ENCODE measurements around the gene NET1.

NET1 gene

DNA sequence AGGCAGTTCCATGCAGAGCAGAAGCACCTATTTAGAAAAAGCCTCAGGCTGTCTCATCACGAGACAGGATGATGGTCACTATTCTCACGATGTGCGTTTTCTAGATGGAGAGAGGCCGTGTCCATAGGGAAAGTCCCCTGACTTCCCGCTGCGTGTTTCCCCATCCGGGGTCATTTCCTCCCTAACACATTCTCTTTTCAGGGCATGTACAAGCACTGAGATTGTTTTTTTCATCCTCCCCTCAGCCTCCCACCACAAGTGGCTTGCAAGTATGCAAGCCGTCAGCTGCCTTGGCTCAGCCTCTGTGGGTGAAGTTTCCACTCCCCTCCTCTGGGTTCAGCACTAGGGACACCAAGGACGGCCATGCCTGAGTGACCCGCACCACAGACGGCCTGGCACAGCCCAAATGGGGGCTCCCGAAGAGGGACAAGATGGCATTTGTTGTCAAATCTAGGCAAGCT is 89.7 kb downstream of the NET1 start:
- TF ChIP-seq, protein P1, sequence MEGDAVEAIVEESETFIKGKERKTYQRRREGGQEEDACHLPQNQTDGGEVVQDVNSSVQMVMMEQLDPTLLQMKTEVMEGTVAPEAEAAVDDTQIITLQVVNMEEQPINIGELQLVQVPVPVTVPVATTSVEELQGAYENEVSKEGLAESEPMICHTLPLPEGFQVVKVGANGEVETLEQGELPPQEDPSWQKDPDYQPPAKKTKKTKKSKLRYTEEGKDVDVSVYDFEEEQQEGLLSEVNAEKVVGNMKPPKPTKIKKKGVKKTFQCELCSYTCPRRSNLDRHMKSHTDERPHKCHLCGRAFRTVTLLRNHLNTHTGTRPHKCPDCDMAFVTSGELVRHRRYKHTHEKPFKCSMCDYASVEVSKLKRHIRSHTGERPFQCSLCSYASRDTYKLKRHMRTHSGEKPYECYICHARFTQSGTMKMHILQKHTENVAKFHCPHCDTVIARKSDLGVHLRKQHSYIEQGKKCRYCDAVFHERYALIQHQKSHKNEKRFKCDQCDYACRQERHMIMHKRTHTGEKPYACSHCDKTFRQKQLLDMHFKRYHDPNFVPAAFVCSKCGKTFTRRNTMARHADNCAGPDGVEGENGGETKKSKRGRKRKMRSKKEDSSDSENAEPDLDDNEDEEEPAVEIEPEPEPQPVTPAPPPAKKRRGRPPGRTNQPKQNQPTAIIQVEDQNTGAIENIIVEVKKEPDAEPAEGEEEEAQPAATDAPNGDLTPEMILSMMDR (IDR thresholded peaks at IDR 0.05; ENCODE audit: control extremely low read depth, extremely low read depth, low read depth, missing control alignments), result no peak
- no peak for DNase-seq (ENCODE audit: extremely low spot score)
- ChIA-PET POLR2A (no interaction called here), CTCF (interaction anchor here (1.2 to 1.4 kb wide), 3 partner anchors 9 to 128 kb away, joined by 3 to 4 read pairs (median 3); no protein-coding TSS in a partner anchor)

DNA sequence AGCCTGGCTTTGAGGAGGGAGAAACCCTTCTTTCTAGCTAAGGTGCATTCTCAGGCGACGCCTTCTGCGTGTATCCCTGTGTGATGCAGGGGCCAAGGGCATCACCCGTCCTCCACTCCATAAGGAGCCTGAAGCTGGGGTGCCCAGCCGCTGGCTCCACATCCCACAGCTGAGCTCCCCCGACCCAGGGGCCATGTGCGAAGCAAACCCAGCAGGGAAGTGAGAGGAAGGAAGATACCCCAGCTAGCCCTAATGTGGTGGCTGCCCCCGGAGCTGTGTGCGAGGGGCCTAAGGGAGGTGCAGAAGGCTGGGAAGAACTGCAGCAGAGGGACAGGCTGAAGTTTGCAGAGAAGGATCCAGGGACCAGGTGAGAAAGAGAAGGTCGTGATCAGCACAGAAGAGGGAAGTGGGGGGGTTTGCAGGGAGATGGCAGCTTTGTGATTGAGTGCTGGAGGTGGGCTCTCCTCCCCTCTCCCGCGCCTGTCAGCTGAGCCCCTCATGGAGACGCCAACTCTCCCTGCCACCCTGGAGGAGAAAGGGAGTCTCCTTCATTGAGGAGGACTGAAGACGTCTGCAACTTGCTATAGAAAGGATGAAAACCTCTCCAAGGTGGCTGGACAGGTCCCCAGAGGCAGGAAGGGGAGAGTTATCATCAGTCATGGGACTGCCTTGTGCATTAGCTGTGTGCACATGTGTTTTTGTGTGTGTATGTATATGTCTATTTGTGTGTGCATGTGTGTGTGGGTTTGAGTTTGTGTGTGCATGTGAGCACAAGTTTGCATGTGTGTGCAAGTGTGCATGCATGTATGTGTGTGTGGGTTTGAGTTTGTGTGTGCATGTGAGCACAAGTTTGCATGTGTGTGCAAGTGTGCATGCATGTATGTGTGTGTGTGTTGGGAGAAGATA is 90.5 kb downstream of the NET1 start:
- ChIA-PET CTCF (interaction anchor here (1.2 kb wide), 1 partner anchor 120 kb away, joined by 4 read pairs; no protein-coding TSS in a partner anchor), POLR2A (no interaction called here)
- no peak for DNase-seq (ENCODE audit: extremely low spot score)
- TF ChIP-seq, protein P1 (IDR thresholded peaks at IDR 0.05; ENCODE audit: control extremely low read depth, extremely low read depth, low read depth, missing control alignments), result no peak

DNA sequence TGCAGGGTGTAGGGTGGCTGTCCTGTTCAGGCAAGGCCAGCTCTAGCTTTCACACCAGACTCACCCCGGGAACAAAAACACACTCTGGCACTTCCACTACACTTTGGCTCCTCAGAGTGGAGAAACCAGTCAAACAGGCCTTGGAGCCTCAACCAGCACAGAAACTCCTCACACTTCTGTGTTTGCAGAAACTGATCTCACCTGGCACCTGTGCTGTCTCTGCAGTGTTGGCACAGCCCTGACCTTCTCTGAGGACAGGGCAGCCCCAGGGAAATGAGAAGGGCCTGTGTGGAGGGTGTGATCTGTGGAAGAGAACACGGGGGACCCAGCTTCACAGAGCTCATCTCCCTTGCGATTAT is 91.1 kb downstream of the NET1 start:
- POLR2A ChIA-PET, result no interaction called here
- CTCF ChIA-PET, result no interaction called here
- DNase-seq (ENCODE audit: extremely low spot score), result no peak
- TF ChIP-seq, protein P1 (IDR thresholded peaks at IDR 0.05; ENCODE audit: control extremely low read depth, extremely low read depth, low read depth, missing control alignments), result no peak

DNA sequence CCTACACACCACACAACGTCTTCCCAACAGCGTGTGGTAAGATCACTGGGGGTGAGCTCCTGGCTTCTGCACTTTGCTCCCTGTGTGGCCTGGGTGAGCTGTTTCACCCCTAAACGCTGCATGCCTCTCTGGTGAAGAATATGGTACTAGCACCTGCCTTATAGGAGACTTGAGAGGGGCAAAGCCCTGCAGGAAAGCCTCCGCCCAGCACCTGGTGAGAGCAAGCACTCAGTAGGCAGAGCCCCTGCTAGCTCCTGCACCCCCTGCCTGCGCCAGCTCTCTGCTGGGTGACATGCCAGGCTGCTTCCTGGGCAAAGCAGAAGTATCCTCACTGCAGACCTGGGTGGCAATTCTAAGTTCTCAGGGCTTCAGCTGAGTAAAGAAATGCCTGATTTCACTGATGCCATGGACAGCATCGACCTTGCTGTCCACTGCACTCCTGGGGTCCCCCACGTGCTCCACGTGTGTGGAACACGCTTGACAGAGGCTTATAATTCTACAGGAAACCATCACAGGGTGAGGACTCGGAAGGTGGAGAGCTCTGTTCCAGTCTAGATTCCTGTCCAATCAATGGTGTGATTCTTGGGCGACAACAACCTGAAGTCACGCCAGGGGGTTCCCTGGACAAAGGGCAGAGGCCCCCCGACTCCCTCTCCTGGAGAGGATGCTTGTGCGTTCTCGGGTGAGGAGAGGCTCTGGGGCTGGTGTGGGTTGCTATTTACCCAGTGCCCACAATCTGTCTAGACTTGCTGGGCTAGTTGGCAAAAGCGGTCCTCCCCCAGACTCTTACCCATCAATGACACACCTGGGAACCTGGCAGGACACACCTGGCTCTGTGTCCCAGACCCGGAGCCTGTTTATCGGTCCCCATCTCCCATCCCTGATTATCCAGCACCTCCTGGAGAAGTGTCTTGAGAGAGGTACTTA is 92.1 kb downstream of the NET1 start:
- DNase-seq (ENCODE audit: extremely low spot score), result no peak
- ChIA-PET POLR2A (no interaction called here), CTCF (no interaction called here)
- TF ChIP-seq, protein P1 (IDR thresholded peaks at IDR 0.05; ENCODE audit: control extremely low read depth, extremely low read depth, low read depth, missing control alignments), result no peak

DNA sequence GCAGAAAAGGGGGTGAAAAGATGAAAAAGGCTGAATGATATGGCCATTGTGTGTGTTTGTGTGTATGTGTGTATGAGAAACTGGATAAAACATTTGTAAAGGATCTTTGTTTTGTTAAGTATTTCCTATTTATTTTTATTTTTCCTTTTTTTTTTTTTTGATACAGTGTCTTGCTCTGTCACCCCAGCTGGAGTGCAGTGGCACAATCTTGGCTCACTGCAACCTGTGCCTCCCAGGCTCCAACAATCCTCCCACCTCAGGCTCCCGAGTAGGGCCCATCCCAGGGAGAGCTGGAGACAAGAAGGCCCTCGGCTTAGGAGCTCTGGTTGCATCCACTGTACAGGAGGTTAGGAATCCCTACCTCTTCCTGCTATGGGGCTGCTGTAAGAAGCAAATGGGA is 93.9 kb downstream of the NET1 start:
- CTCF ChIA-PET, result interaction anchor here (1.5 kb wide), 1 partner anchor 117 kb away, joined by 3 read pairs; no protein-coding TSS in a partner anchor
- POLR2A ChIA-PET, result no interaction called here
- DNase-seq (ENCODE audit: extremely low spot score), result no peak
- TF ChIP-seq, protein P1 (IDR thresholded peaks at IDR 0.05; ENCODE audit: control extremely low read depth, extremely low read depth, low read depth, missing control alignments), result no peak
